Measurements from ENCODE around the gene MKNK2. TPM values are rescaled to one million over a fixed set of nuclear protein-coding genes. Genes with fewer than 3 reads are reported as not detected.
"Not testable (repeated sequence)": the region's sequence is repeated elsewhere in the genome, so short reads cannot be mapped to it uniquely, and the experiment has no call there.

The MKNK2 gene
- total RNA-seq, 2 donors from 2014 or later, result 120 to 123 TPM

GRCh38 chr19:2089727-2090053 lies 38.6 kb upstream of the MKNK2 start:
- no peak overlapping the region for H3K4me3 ChIP-seq (ENCODE audit: low read length)
- Mint-ChIP-seq H3K27ac (no peak overlapping the region), H3K4me3 (no peak overlapping the region), H3K9me3 (no peaks in the 10 kb centered on the region), H3K27me3 (ENCODE audit: insufficient read depth) (no peaks in the 10 kb centered on the region), H3K36me3 (ENCODE audit: low read depth) (peaks cover 13% of the 10 kb centered on the region), H3K4me1 (no peaks in the 10 kb centered on the region)
- no peak overlapping the region for H3K27ac ChIP-seq (ENCODE audit: low read depth, low read length)
- H3K4me1 ChIP-seq (ENCODE audit: control insufficient read depth, insufficient read depth, low read length), result no peaks in the 10 kb centered on the region
- TF ChIP-seq CTCF (conservative IDR thresholded peaks at IDR 0.05), result no peak
- 90 to 92% methylated on average over 2 of the region's 2 CpGs for WGBS, 2 experiments (ENCODE audit: insufficient coverage in 1 of 2, insufficient read length in 1 of 2)
- no peak for DNase-seq
- H3K27me3 ChIP-seq (ENCODE audit: control insufficient read depth, insufficient read depth, low read length, poor library complexity, severe bottlenecking), result no peaks in the 10 kb centered on the region
- H3K36me3 ChIP-seq (ENCODE audit: control insufficient read depth, insufficient read depth, low read length), result no peaks in the 10 kb centered on the region
- no peaks in the 10 kb centered on the region for H3K9me3 ChIP-seq (ENCODE audit: control insufficient read depth, low read length)
- no peak overlapping the region for H3K9ac ChIP-seq (ENCODE audit: extremely low read depth, low read length, poor library complexity, severe bottlenecking)

- H3K4me1 Mint-ChIP-seq, result no peaks in the 10 kb centered on the region
- Histone ChIP-seq H3K4me3 (ENCODE audit: low read length) (no peak overlapping the region), H3K27me3 (ENCODE audit: control insufficient read depth, insufficient read depth, low read length, poor library complexity, severe bottlenecking) (no peaks in the 10 kb centered on the region), H3K36me3 (ENCODE audit: control insufficient read depth, insufficient read depth, low read length) (peaks cover under 1% of the 10 kb centered on the region), H3K4me1 (ENCODE audit: control insufficient read depth, insufficient read depth, low read length) (no peaks in the 10 kb centered on the region), H3K9ac (ENCODE audit: extremely low read depth, low read length, poor library complexity, severe bottlenecking) (no peak overlapping the region), H3K27ac (ENCODE audit: low read depth, low read length) (peak overlapping the region; percentile 29), H3K9me3 (ENCODE audit: control insufficient read depth, low read length) (no peaks in the 10 kb centered on the region)
- WGBS, 2 experiments (ENCODE audit: insufficient coverage in 1 of 2, insufficient read length in 1 of 2), result 90% methylated on average over 15 to 16 of the region's 16 CpGs
- no peak for TF ChIP-seq CTCF (conservative IDR thresholded peaks at IDR 0.05)
- peaks cover 14% of the 10 kb centered on the region for H3K36me3 Mint-ChIP-seq (ENCODE audit: low read depth)
- H3K27ac Mint-ChIP-seq, result peak overlapping the region; percentile 61
- DNase-seq, result no peak
- H3K9me3 Mint-ChIP-seq, result no peaks in the 10 kb centered on the region
- H3K4me3 Mint-ChIP-seq, result no peak overlapping the region
- no peaks in the 10 kb centered on the region for H3K27me3 Mint-ChIP-seq (ENCODE audit: insufficient read depth)
These were observed 38.1 kb upstream of the MKNK2 start for GRCh38 chr19:2089001-2089711.

- DNase-seq, result no peak
- H3K9me3 Mint-ChIP-seq, result no peaks in the 10 kb centered on the region
- no peak overlapping the region for H3K4me3 ChIP-seq (ENCODE audit: low read length)
- no peak overlapping the region for H3K27ac Mint-ChIP-seq
- H3K9me3 ChIP-seq (ENCODE audit: control insufficient read depth, low read length), result no peaks in the 10 kb centered on the region
- H3K9ac ChIP-seq (ENCODE audit: extremely low read depth, low read length, poor library complexity, severe bottlenecking), result no peak overlapping the region
- no peaks in the 10 kb centered on the region for H3K4me1 ChIP-seq (ENCODE audit: control insufficient read depth, insufficient read depth, low read length)
- TF ChIP-seq CTCF (conservative IDR thresholded peaks at IDR 0.05), result no peak
- no peaks in the 10 kb centered on the region for H3K27me3 Mint-ChIP-seq (ENCODE audit: insufficient read depth)
- no peaks in the 10 kb centered on the region for H3K4me1 Mint-ChIP-seq
- H3K36me3 ChIP-seq (ENCODE audit: control insufficient read depth, insufficient read depth, low read length), result peaks cover 14% of the 10 kb centered on the region
- H3K36me3 Mint-ChIP-seq (ENCODE audit: low read depth), result peaks cover 14% of the 10 kb centered on the region
- WGBS, 2 experiments (ENCODE audit: insufficient coverage in 1 of 2, insufficient read length in 1 of 2), result 87 to 96% methylated on average over 8 to 14 of the region's 14 CpGs
- H3K4me3 Mint-ChIP-seq, result no peak overlapping the region
- no peak overlapping the region for H3K27ac ChIP-seq (ENCODE audit: low read depth, low read length)
- no peaks in the 10 kb centered on the region for H3K27me3 ChIP-seq (ENCODE audit: control insufficient read depth, insufficient read depth, low read length, poor library complexity, severe bottlenecking)
These were observed 36.6 kb upstream of the MKNK2 start for GRCh38 chr19:2087621-2088100.

GRCh38 chr19:2086695-2087620 lies 35.9 kb upstream of the MKNK2 start:
- H3K9ac ChIP-seq (ENCODE audit: extremely low read depth, low read length, poor library complexity, severe bottlenecking); H3K27ac Mint-ChIP-seq; DNase-seq; H3K4me1 Mint-ChIP-seq; H3K9me3 ChIP-seq (ENCODE audit: control insufficient read depth, low read length); H3K27me3 ChIP-seq (ENCODE audit: control insufficient read depth, insufficient read depth, low read length, poor library complexity, severe bottlenecking); H3K9me3 Mint-ChIP-seq; H3K27me3 Mint-ChIP-seq (ENCODE audit: insufficient read depth); H3K4me3 ChIP-seq (ENCODE audit: low read length); H3K4me1 ChIP-seq (ENCODE audit: control insufficient read depth, insufficient read depth, low read length); H3K27ac ChIP-seq (ENCODE audit: low read depth, low read length); H3K4me3 Mint-ChIP-seq: not testable (repeated sequence)
- peaks cover 16% of the 10 kb centered on the region for H3K36me3 ChIP-seq (ENCODE audit: control insufficient read depth, insufficient read depth, low read length)
- whole genome bisulfite sequencing, 2 experiments (ENCODE audit: insufficient coverage in 1 of 2, insufficient read length in 1 of 2), result 88 to 94% methylated on average over 11 to 13 of the region's 13 CpGs
- H3K36me3 Mint-ChIP-seq (ENCODE audit: low read depth), result peaks cover 14% of the 10 kb centered on the region

Data from endodermal cell (in vitro differentiated cells).